HCT116 (cell line): ENCODE results near the gene ALOX5AP. TPM values are rescaled to one million over a fixed set of nuclear protein-coding genes. Genes with fewer than 3 reads are reported as not detected.

Experiments used
- ATAC-seq: fragments of 200-7000 bp; cut with Tn5 transposase; 2 replicates; pipeline ENCODE4 v1.9.1; 2020; ENCODE audit warnings: mild to moderate bottlenecking, moderate library complexity
- BruUV-seq: library from RNA; stranded (reverse); fragments of 400-500 nt; replicated peaks from 2 replicates; lab custom pipeline; 2021; lab: Mats Ljungman, UMichigan
- CTCF ChIA-PET: fragments of 300-600 bp; sonication (Branson Sonifier 250); formaldehyde crosslinking; loops from one replicate; lab custom pipeline; 2021; ENCODE audit warnings: antibody characterized with exemption; lab: Charles Lee
- POLR2A ChIA-PET: fragments of 300-600, 350-600 bp; sonication (Branson Sonifier 250); formaldehyde crosslinking; loops from one replicate; lab custom pipeline; 2021; ENCODE audit warnings: antibody characterized with exemption; lab: Charles Lee
- RAD21 ChIA-PET, 2 experiments: fragments of 300-600 bp; sonication (Branson Sonifier 250); formaldehyde crosslinking; loops; one replicate each; lab custom pipeline; 2023; ENCODE audit warnings: low total read pairs in 2 of 2; ENCODE audit not compliant: uncharacterized antibody in 2 of 2, unreplicated experiment in 2 of 2, low non-redundant PET in 1 of 2; lab: Charles Lee
- DNase-seq: peaks from one replicate; pipeline ENCODE4 v3.0.0-alpha.2; 2010; ENCODE audit warnings: low read depth, low spot score
- H2AFZ ChIP-seq: fragments of 200-600 bp; shearing (Covaris generic), sonication (generic); 2 replicates; pipeline ENCODE4 v1.6.1; 2017; ENCODE audit warnings: low read depth, mixed run types, mixed read lengths, antibody characterized with exemption, low read length; ENCODE audit not compliant: poor library complexity, severe bottlenecking
- H3K27ac ChIP-seq: 2 replicates; pipeline ENCODE4 v1.5.1; 2012; ENCODE audit warnings: low read depth, low read length
- H3K27me3 ChIP-seq: fragments of 200-600 bp; sonication (generic); 2 replicates; pipeline ENCODE4 v1.6.1; 2016; ENCODE audit warnings: mixed run types, low read length, mixed read lengths; ENCODE audit not compliant: insufficient read depth
- H3K36me3 ChIP-seq, 2 experiments: fragments of 200-500 bp in 1 of 2; fragments of 200-600 bp in 1 of 2; sonication (Bioruptor generic) in 1 of 2; sonication (generic) in 1 of 2; 2 replicates each; pipeline versions ENCODE4 v1.5.1 to v1.6.1; 2014 to 2016; ENCODE audit warnings: low read length in 2 of 2, inconsistent platforms in 1 of 2, mixed read lengths in 1 of 2, mixed run types in 1 of 2; ENCODE audit not compliant: insufficient read depth in 2 of 2, control insufficient read depth in 1 of 2
- H3K4me1 ChIP-seq, 2 experiments: fragments of 200-600 bp in 1 of 2; sonication (generic) in 1 of 2; 2 replicates each; pipeline versions ENCODE4 v1.5.1 to v1.6.1; 2012 to 2017; ENCODE audit warnings: low read length in 2 of 2, inconsistent platforms in 1 of 2, mild to moderate bottlenecking in 1 of 2, mixed read lengths in 1 of 2, mixed run types in 1 of 2, moderate library complexity in 1 of 2; ENCODE audit not compliant: insufficient read depth in 2 of 2, control insufficient read depth in 1 of 2
- H3K4me2 ChIP-seq: fragments of 200-600 bp; sonication (generic); 2 replicates; pipeline ENCODE4 v1.6.1; 2017; ENCODE audit warnings: mixed run types, low read length, mixed read lengths
- H3K4me3 ChIP-seq, 2 experiments: fragments of 200-600 bp in 1 of 2; sonication (generic) in 1 of 2; replicated peaks in 1 of 2; 2 replicates each; pipeline ENCODE4 v1.5.1; 2011 to 2016; ENCODE audit warnings: low read length in 2 of 2, control low read depth in 1 of 2, low read depth in 1 of 2, mild to moderate bottlenecking in 1 of 2, mixed read lengths in 1 of 2, mixed run types in 1 of 2
- H3K79me2 ChIP-seq: fragments of 200-600 bp; sonication (generic); 2 replicates; pipeline ENCODE4 v1.6.1; 2017; ENCODE audit warnings: mild to moderate bottlenecking, mixed run types, low read length, moderate library complexity, mixed read lengths; ENCODE audit not compliant: insufficient read depth
- H3K9ac ChIP-seq: fragments of 200-600 bp; sonication (generic); 2 replicates; pipeline ENCODE4 v1.6.1; 2016; ENCODE audit warnings: low read length, mixed read lengths
- H3K9me2 ChIP-seq: fragments of 200-600 bp; sonication (generic), shearing (Covaris generic); 2 replicates; pipeline ENCODE4 v1.6.1; 2017; ENCODE audit warnings: mixed run types, mild to moderate bottlenecking, moderate library complexity; ENCODE audit not compliant: insufficient read depth
- H3K9me3 ChIP-seq, 2 experiments: fragments of 200-500 bp in 1 of 2; fragments of 200-600 bp in 1 of 2; sonication (Bioruptor generic) in 1 of 2; sonication (generic) in 1 of 2; 2 replicates each; pipeline ENCODE4 v1.6.1; 2014 to 2017; ENCODE audit warnings: low read length in 2 of 2, mixed read lengths in 2 of 2, inconsistent platforms in 1 of 2, low read depth in 1 of 2, mild to moderate bottlenecking in 1 of 2, mixed run types in 1 of 2, moderate library complexity in 1 of 2; ENCODE audit not compliant: control insufficient read depth in 1 of 2, insufficient read depth in 1 of 2
- H4K20me1 ChIP-seq: fragments of 200-600 bp; sonication (generic), shearing (Covaris generic); 2 replicates; pipeline ENCODE4 v1.6.1; 2017; ENCODE audit warnings: mixed run types, mild to moderate bottlenecking, moderate library complexity; ENCODE audit not compliant: insufficient read depth
- CBX3 ChIP-seq: IDR thresholded peaks from 2 replicates; pipeline ENCODE4 v1.6.1; 2012; ENCODE audit warnings: low read depth
- EGR1 ChIP-seq: IDR thresholded peaks from 2 replicates; pipeline ENCODE4 v1.6.1; 2012; ENCODE audit warnings: low read depth
- FOSL1 ChIP-seq: IDR thresholded peaks from 2 replicates; pipeline ENCODE4 v1.6.1; 2012; ENCODE audit warnings: low read depth
- JUND ChIP-seq: IDR thresholded peaks from 2 replicates; pipeline ENCODE4 v1.6.1; 2012
- POLR2A ChIP-seq: IDR thresholded peaks from 2 replicates; pipeline ENCODE4 v1.7.0; 2011; ENCODE audit warnings: borderline replicate concordance; ENCODE audit not compliant: insufficient read depth, insufficient read length; ENCODE audit errors: extremely low read depth
- POLR2AphosphoS5 ChIP-seq: IDR thresholded peaks from 2 replicates; pipeline ENCODE4 v1.6.1; 2011; ENCODE audit warnings: mild to moderate bottlenecking, low read depth, low read length, moderate library complexity
- SRF ChIP-seq: IDR thresholded peaks from 2 replicates; pipeline ENCODE4 v1.6.1; 2012; ENCODE audit warnings: low read depth
- ZNF274 ChIP-seq: fragments of 200-500 bp; sonication (Bioruptor generic); IDR thresholded peaks from 2 replicates; pipeline ENCODE4 v1.6.1; 2014; ENCODE audit warnings: mild to moderate bottlenecking, low read depth, low read length, inconsistent platforms
- intact Hi-C: fragments of 100-400 bp; cut with micrococcal nuclease; formaldehyde crosslinking; loops from 2 replicates; pipeline ENCODE4 v1.10.0; 2022
- total RNA-seq: library from RNA; stranded (reverse); gene quantifications from one replicate; pipeline ENCODE4 v1.2.1, GENCODE V29; 2021; ENCODE audit not compliant: unreplicated experiment
- TF ChIP-seq, protein P1 (sequence below): IDR thresholded peaks from 2 replicates; pipeline ENCODE4 v1.6.1; 2012; ENCODE audit warnings: low read depth

The ALOX5AP gene
- total RNA-seq, 1 experiment from 2014 or later, result not detected

DNA sequence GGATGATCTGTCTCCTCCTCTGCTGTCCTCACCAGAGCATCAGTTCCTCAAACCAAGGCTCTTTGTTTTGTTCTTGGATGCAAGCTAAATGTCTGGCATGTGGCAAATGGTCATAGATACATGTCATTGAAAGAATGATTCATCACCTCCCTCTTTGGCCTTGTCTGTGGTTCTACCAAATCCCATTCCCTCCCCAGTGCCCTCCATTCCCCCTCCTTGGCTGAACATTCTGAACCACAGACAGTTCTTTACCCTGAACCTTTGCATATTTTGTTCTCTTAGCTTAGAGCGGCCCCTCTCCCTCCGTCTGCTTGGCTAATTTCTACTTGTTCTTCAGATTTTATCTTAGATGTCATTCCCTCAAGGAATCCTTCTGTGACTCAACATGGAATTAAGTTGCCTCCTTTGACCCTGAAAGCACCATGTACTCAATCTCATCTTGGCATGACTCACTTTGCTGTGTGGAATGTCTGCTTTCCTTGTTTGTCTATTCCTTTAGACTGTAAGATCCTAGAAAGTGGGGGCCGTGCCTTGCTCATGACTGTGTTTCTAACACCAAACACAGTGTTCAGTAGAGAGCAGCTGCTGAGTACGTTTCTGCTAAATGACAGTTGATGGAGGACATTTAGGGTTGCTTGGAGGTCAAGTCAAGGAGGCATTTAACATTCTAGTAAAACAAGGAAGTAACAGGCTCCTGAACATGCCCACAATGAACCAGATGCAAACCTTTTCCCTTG lies 8.1 kb downstream of the ALOX5AP start (continued):
- TF ChIP-seq POLR2AphosphoS5, result peak; percentile 27; the same call in 1 of the 2 replicates

- Histone ChIP-seq H3K9me3 (no peaks in the 10 kb centered on the region), H3K9me2 (no peaks in the 10 kb centered on the region), H4K20me1 (no peaks in the 10 kb centered on the region; the same call in 1 of the 2 replicates), H3K4me1 (peaks cover 34 to 42% of the 10 kb centered on the region in 2 experiments), H2AFZ (no peak overlapping the region), H3K9ac (no peak overlapping the region), H3K4me2 (peak overlapping the region; percentile 66), H3K27me3 (peaks cover 37% of the 10 kb centered on the region), H3K79me2 (no peaks in the 10 kb centered on the region), H3K36me3 (no peaks in the 10 kb centered on the region), H3K27ac (no peak overlapping the region; the same call in 1 of the 2 replicates), H3K4me3 (peak overlapping the region; percentile 8 to 12; a peak in 2 of 4 replicates)
- ChIA-PET POLR2A (no interaction called here), RAD21 (no interaction called here), CTCF (no interaction called here)
- DNase-seq (peak; percentile 19), ATAC-seq (peak; percentile 57)
- BruUV-seq, result no TSS peak
- intact Hi-C loops, result loop anchor here (5.0 kb wide), 1 partner anchor 127 kb away; the partner anchor contains the start of gene USPL1
- TF ChIP-seq SRF (no peak), JUND (peak; percentile 32; the same call in 1 of the 2 replicates), POLR2A (no peak), EGR1 (no peak), ZNF274 (no peak), FOSL1 (peak; percentile 60), CBX3 (no peak)
- TF ChIP-seq, protein P1, sequence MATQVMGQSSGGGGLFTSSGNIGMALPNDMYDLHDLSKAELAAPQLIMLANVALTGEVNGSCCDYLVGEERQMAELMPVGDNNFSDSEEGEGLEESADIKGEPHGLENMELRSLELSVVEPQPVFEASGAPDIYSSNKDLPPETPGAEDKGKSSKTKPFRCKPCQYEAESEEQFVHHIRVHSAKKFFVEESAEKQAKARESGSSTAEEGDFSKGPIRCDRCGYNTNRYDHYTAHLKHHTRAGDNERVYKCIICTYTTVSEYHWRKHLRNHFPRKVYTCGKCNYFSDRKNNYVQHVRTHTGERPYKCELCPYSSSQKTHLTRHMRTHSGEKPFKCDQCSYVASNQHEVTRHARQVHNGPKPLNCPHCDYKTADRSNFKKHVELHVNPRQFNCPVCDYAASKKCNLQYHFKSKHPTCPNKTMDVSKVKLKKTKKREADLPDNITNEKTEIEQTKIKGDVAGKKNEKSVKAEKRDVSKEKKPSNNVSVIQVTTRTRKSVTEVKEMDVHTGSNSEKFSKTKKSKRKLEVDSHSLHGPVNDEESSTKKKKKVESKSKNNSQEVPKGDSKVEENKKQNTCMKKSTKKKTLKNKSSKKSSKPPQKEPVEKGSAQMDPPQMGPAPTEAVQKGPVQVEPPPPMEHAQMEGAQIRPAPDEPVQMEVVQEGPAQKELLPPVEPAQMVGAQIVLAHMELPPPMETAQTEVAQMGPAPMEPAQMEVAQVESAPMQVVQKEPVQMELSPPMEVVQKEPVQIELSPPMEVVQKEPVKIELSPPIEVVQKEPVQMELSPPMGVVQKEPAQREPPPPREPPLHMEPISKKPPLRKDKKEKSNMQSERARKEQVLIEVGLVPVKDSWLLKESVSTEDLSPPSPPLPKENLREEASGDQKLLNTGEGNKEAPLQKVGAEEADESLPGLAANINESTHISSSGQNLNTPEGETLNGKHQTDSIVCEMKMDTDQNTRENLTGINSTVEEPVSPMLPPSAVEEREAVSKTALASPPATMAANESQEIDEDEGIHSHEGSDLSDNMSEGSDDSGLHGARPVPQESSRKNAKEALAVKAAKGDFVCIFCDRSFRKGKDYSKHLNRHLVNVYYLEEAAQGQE, result no peak
Observed at GRCh38 chr13:30744056-30744680, 8.8 kb downstream of the ALOX5AP start.
